ENCODE measurements around the gene YKT6. TPM values are rescaled to one million over a fixed set of nuclear protein-coding genes. Genes with fewer than 3 reads are reported as not detected.

Gene YKT6
- total and polyA plus RNA-seq, 2 donors (not counting 3 experiments of a cell fraction or from before 2014, with no cell fraction given) = 117 to 120 TPM

GRCh38 chr7:44216521-44217222 lies 15.9 kb downstream of the YKT6 start:
- dilution Hi-C loops (cut with MboI; ENCODE audit: extremely low pct_ligation_motif_present, low sequenced_read_pairs) = no loop called here
- intact Hi-C loops (cut with micrococcal nuclease) = no loop called here
- FAIRE-seq = no peak
- ChIA-PET CTCF (interaction anchor here (1.0 kb wide), 1 partner anchor 348 kb away, joined by 5 read pairs; no protein-coding TSS in a partner anchor), POLR2A (no interaction called here)
- H3K27me3 ChIP-seq (ENCODE audit: control insufficient read depth in 2 of 2, insufficient read depth in 2 of 2, low read length in 2 of 2) = no peaks in the 10 kb centered on the region
- no peaks in the 10 kb centered on the region for H3K4me1 ChIP-seq (ENCODE audit: control insufficient read depth, extremely low read depth, insufficient read depth, low read length)
- no peak overlapping the region for H3K4me3 ChIP-seq (replicated peaks in 1 of 3; ENCODE audit: insufficient read depth in 1 of 3, low read depth in 1 of 3, low read length in 3 of 3)
- H4K20me1 ChIP-seq (replicated peaks; ENCODE audit: control insufficient read depth, extremely low read depth, insufficient read depth, low read length) = no peaks in the 10 kb centered on the region
- no peaks in the 10 kb centered on the region for H3K9me3 ChIP-seq (replicated peaks; ENCODE audit: control insufficient read depth, insufficient read depth, low read length)
- no peak for DNase-seq (ENCODE audit: low read depth, low spot score)
- H3K9me1 ChIP-seq (replicated peaks; ENCODE audit: control insufficient read depth, extremely low read depth, insufficient read depth, low read length) = no peaks in the 10 kb centered on the region
- peaks cover 0 to 15% of the 10 kb centered on the region in 2 experiments for H3K36me3 ChIP-seq (ENCODE audit: control insufficient read depth in 2 of 2, extremely low read depth in 1 of 2, insufficient read depth in 2 of 2, low read length in 2 of 2)
- no peak overlapping the region for H3K27ac ChIP-seq (ENCODE audit: insufficient read depth, low read depth, low read length)
- TF ChIP-seq GATA2 (IDR thresholded peaks at IDR 0.05; ENCODE audit: insufficient read depth, insufficient read length, low read depth, low read length) = no peak
- H3K9ac ChIP-seq (replicated peaks; ENCODE audit: extremely low read depth, insufficient read depth, low read length) = no peak overlapping the region
- no peaks in the 10 kb centered on the region for H3K79me2 ChIP-seq (ENCODE audit: control insufficient read depth, insufficient read depth, low read length)
- no peak overlapping the region for H2AFZ ChIP-seq (ENCODE audit: low read depth, low read length)
- no peak overlapping the region for H3K4me2 ChIP-seq (ENCODE audit: insufficient read depth, low read length)
- no TSS peak for BruUV-seq (replicated peaks)

DNA sequence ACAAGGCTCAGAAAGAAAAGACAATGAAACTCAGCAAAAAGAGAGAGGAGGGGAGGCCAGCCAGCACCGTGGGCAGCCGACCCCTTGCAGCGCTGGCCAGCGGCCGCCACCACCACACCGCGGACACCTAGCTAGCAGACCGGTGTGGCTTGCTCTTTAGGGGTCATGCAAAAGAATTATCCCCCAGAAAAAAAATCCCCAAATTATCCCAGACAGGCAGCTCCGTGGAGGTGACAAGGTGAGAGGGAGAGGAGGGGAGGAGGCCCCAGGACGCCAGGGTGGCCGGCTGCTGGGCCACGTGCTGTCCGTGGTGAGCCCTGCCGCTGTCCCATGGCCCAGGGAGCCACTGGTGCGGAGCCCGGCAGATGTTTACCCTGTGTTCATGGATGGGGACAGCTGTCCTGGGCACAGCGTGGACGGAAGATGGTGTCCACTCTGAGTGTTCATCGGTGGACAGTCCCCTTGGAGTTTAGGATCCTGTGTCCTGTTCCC lies 16.5 kb downstream of the YKT6 start:
- H3K79me2 ChIP-seq (ENCODE audit: control insufficient read depth, insufficient read depth, low read length) = no peaks in the 10 kb centered on the region
- BruUV-seq (replicated peaks) = no TSS peak
- H3K9ac ChIP-seq (replicated peaks; ENCODE audit: extremely low read depth, insufficient read depth, low read length) = no peak overlapping the region
- no peaks in the 10 kb centered on the region for H3K27me3 ChIP-seq (ENCODE audit: control insufficient read depth in 2 of 2, insufficient read depth in 2 of 2, low read length in 2 of 2)
- H2AFZ ChIP-seq (ENCODE audit: low read depth, low read length) = no peak overlapping the region
- intact Hi-C loops (cut with micrococcal nuclease) (no loop called here), dilution Hi-C loops (cut with MboI; ENCODE audit: extremely low pct_ligation_motif_present, low sequenced_read_pairs) (no loop called here)
- no peaks in the 10 kb centered on the region for H4K20me1 ChIP-seq (replicated peaks; ENCODE audit: control insufficient read depth, extremely low read depth, insufficient read depth, low read length)
- no peak overlapping the region for H3K4me2 ChIP-seq (ENCODE audit: insufficient read depth, low read length)
- CTCF ChIA-PET = interaction anchor here (0.5 to 1.2 kb wide), 3 partner anchors 250 to 348 kb away, joined by 3 to 6 read pairs (median 5); no protein-coding TSS in a partner anchor
- no peak for FAIRE-seq
- no peak for TF ChIP-seq GATA2 (IDR thresholded peaks at IDR 0.05; ENCODE audit: insufficient read depth, insufficient read length, low read depth, low read length)
- TF ChIP-seq JUN (IDR thresholded peaks at IDR 0.05; ENCODE audit: borderline replicate concordance, insufficient read depth, insufficient read length, low read depth) = no peak
- no peak for TF ChIP-seq POLR2AphosphoS5 (IDR thresholded peaks at IDR 0.05; ENCODE audit: insufficient read depth, low read depth, low read length)
- TF ChIP-seq POLR2A (IDR thresholded peaks at IDR 0.05; ENCODE audit: low read depth, low read length) = no peak
- no peak for TF ChIP-seq MYC (IDR thresholded peaks at IDR 0.05; ENCODE audit: low read depth, low read length)
- no peak for TF ChIP-seq FOS (IDR thresholded peaks at IDR 0.05; ENCODE audit: borderline replicate concordance, insufficient read depth, low read length)
- no peak for TF ChIP-seq CTCF (IDR thresholded peaks at IDR 0.05; ENCODE audit: extremely low read depth in 1 of 2, insufficient read depth in 1 of 2, low read depth in 1 of 2, low read length in 2 of 2)
- no peak for TF ChIP-seq MAX (IDR thresholded peaks at IDR 0.05; ENCODE audit: insufficient read depth, insufficient read length)
- TF ChIP-seq EZH2 (IDR thresholded peaks at IDR 0.05; ENCODE audit: borderline replicate concordance, low read depth, low read length, severe bottlenecking) = no peak
- H3K4me1 ChIP-seq (ENCODE audit: control insufficient read depth, extremely low read depth, insufficient read depth, low read length) = no peaks in the 10 kb centered on the region
- POLR2A ChIA-PET = no interaction called here
- no peaks in the 10 kb centered on the region for H3K9me1 ChIP-seq (replicated peaks; ENCODE audit: control insufficient read depth, extremely low read depth, insufficient read depth, low read length)
- no peak overlapping the region for H3K4me3 ChIP-seq (replicated peaks in 1 of 3; ENCODE audit: insufficient read depth in 1 of 3, low read depth in 1 of 3, low read length in 3 of 3)
- H3K9me3 ChIP-seq (replicated peaks; ENCODE audit: control insufficient read depth, insufficient read depth, low read length) = no peaks in the 10 kb centered on the region
- H3K36me3 ChIP-seq (ENCODE audit: control insufficient read depth in 2 of 2, extremely low read depth in 1 of 2, insufficient read depth in 2 of 2, low read length in 2 of 2) = peaks cover 0 to 11% of the 10 kb centered on the region in 2 experiments
- DNase-seq (ENCODE audit: low read depth, low spot score) = no peak
- no peak overlapping the region for H3K27ac ChIP-seq (ENCODE audit: insufficient read depth, low read depth, low read length)

Data from endothelial cell of umbilical vein (primary cell).